SK-N-DZ (cell line): ENCODE results near the gene ZNF841. TPM values are rescaled to one million over a fixed set of nuclear protein-coding genes. Genes with fewer than 3 reads are reported as not detected.
"Not testable (repeated sequence)": the region's sequence is repeated elsewhere in the genome, so short reads cannot be mapped to it uniquely, and the experiment has no call there.

Experiments used
- DNase-seq: peaks from one replicate; pipeline ENCODE4 v3.0.0-alpha.2; 2015; ENCODE audit warnings: low spot score
- polyA plus RNA-seq, 2 experiments: library from polyadenylated mRNA; depleted of rRNA; stranded (reverse); fragments of >200 nt; gene quantifications; 2 replicates each; pipeline ENCODE4 v1.2.3, GENCODE V29; 2014

The ZNF841 gene
- 3.1 and 6.5 TPM in 2 replicates for polyA plus RNA-seq (2014; cell fraction: cytosol; rRNA removed)
- 6.8 and 10.0 TPM in 2 replicates for polyA plus RNA-seq (2014; cell fraction: nucleus; rRNA removed)

GRCh38 chr19:52095172-52096014 is at the start of gene ZNF841:
TSS of gene ZNF841 (minus strand) at chr19:52095765. CDS start at chr19:52084801, 10,964 bp downstream.
- DNase-seq: peak; percentile 88

GRCh38 chr19:52142001-52142595 is 46.5 kb upstream of the ZNF841 start:
- no peak for DNase-seq

GRCh38 chr19:52141203-52141602 is 45.6 kb upstream of the ZNF841 start:
- no peak for DNase-seq

- DNase-seq: no peak
Observed at GRCh38 chr19:52140032-52140710, 44.6 kb upstream of the ZNF841 start.

- DNase-seq: peak; percentile 84
Observed at GRCh38 chr19:52139252-52140031, 43.9 kb upstream of the ZNF841 start, which contains the start of gene ZNF616. TSS of gene ZNF616 (minus strand) at chr19:52139938. CDS start at chr19:52130512, 9,426 bp downstream.

GRCh38 chr19:52138983-52139251 is 43.4 kb upstream of the ZNF841 start:
- no peak for DNase-seq

- DNase-seq: peak; percentile 74
Observed at GRCh38 chr19:52138278-52138982, 42.9 kb upstream of the ZNF841 start.

GRCh38 chr19:52120286-52120685 is 24.7 kb upstream of the ZNF841 start:
- DNase-seq: no peak

GRCh38 chr19:52115526-52116053 is 20.0 kb upstream of the ZNF841 start:
- DNase-seq: no peak

- DNase-seq: no peak
Observed at GRCh38 chr19:52114691-52115090, 19.1 kb upstream of the ZNF841 start.

- DNase-seq: no peak
Observed at GRCh38 chr19:52112624-52113023, 17.1 kb upstream of the ZNF841 start.

GRCh38 chr19:52110780-52111179 is 15.2 kb upstream of the ZNF841 start:
- no peak for DNase-seq

GRCh38 chr19:52102782-52103181 is 7.2 kb upstream of the ZNF841 start:
- DNase-seq: no peak

GRCh38 chr19:52101866-52102562 is 6.4 kb upstream of the ZNF841 start:
- DNase-seq: no peak

GRCh38 chr19:52099497-52100138 is 4.1 kb upstream of the ZNF841 start:
- DNase-seq: no peak

- not testable (repeated sequence) for DNase-seq
Observed at GRCh38 chr19:52096416-52096815, 851 bp upstream of the ZNF841 start.

- DNase-seq: no peak
Observed at GRCh38 chr19:52094526-52095130, 937 bp downstream of the ZNF841 start.

- DNase-seq: no peak
Observed at GRCh38 chr19:52086481-52086880, 9.1 kb downstream of the ZNF841 start.

GRCh38 chr19:52070496-52070895 is 25.1 kb downstream of the ZNF841 start:
- no peak for DNase-seq
